Ectodermal cell (in vitro differentiated cells): ENCODE measurements around the gene GGT5. TPM values are rescaled to one million over a fixed set of nuclear protein-coding genes. Genes with fewer than 3 reads are reported as not detected.
"Not testable (repeated sequence)": the region's sequence is repeated elsewhere in the genome, so short reads cannot be mapped to it uniquely, and the experiment has no call there.

Experiments used
- H3K27ac ChIP-seq: 2 replicates; pipeline ENCODE4 v1.7.0; 2013; ENCODE audit warnings: mild to moderate bottlenecking, low read depth, low read length; ENCODE audit not compliant: insufficient read depth, poor library complexity, severe bottlenecking
- H3K27me3 ChIP-seq: 2 replicates; pipeline ENCODE4 v1.7.0; 2013; ENCODE audit warnings: mild to moderate bottlenecking, low read length; ENCODE audit not compliant: insufficient read depth, control insufficient read depth, poor library complexity, severe bottlenecking
- H3K36me3 ChIP-seq: one replicate; pipeline ENCODE4 v1.7.0; 2013; ENCODE audit warnings: low read length; ENCODE audit not compliant: control insufficient read depth, insufficient read depth
- H3K4me1 ChIP-seq: one replicate; pipeline ENCODE4 v1.7.0; 2013; ENCODE audit warnings: low read length; ENCODE audit not compliant: control insufficient read depth, insufficient read depth
- H3K4me3 ChIP-seq: 2 replicates; pipeline ENCODE4 v1.7.0; 2013; ENCODE audit warnings: low read depth, low read length, control low read depth; ENCODE audit not compliant: insufficient read depth
- H3K9me3 ChIP-seq: 2 replicates; pipeline ENCODE4 v1.7.0; 2013; ENCODE audit warnings: mild to moderate bottlenecking, low read length, moderate library complexity; ENCODE audit not compliant: control insufficient read depth
- WGBS, 2 experiments: methylation state at CpG; one replicate each; pipeline ENCODE4 v1.1.7; 2013; ENCODE audit warnings: missing lambda C conversion rate in 2 of 2; 5-methylcytosine and 5-hydroxymethylcytosine counted together
- polyA plus RNA-seq, 4 experiments: library from polyadenylated mRNA; stranded (reverse); fragments of 50-300 nt; gene quantifications; one replicate each; pipeline ENCODE4 v1.2.3, GENCODE V29; 2013

Gene GGT5, protein sequence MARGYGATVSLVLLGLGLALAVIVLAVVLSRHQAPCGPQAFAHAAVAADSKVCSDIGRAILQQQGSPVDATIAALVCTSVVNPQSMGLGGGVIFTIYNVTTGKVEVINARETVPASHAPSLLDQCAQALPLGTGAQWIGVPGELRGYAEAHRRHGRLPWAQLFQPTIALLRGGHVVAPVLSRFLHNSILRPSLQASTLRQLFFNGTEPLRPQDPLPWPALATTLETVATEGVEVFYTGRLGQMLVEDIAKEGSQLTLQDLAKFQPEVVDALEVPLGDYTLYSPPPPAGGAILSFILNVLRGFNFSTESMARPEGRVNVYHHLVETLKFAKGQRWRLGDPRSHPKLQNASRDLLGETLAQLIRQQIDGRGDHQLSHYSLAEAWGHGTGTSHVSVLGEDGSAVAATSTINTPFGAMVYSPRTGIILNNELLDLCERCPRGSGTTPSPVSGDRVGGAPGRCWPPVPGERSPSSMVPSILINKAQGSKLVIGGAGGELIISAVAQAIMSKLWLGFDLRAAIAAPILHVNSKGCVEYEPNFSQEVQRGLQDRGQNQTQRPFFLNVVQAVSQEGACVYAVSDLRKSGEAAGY
- polyA plus RNA-seq (2013, experiment 1 of 4) = 0.44 TPM
- 0.20 TPM for polyA plus RNA-seq (2013, experiment 2 of 4)
- 0.21 TPM for polyA plus RNA-seq (2013, experiment 3 of 4)
- 0.28 TPM for polyA plus RNA-seq (2013, experiment 4 of 4)

DNA sequence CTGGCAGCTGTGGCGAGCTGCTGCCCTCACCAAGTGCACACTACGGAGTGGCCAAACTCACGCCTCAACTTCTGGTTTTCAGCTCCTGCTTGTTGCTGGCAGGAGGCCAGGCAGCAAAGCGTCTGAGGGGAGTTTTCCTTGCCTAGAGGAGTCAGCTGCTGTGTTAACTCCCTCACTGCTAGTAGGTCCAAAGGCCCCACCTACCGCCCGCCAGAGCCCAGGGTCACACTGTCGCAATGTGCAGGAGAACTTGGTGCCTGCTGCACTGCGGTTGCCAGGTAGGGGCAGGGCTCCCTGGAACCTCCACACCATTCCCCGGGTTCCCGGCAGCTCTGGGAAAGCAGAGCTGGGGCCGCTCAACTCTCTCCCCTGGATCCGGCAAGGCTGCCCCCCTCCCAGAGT lies at the start of gene GGT5:
Gene GGT5 (minus strand): TSS at position 53 of the 402 bp plus-strand sequence. CDS start 357 bp downstream, outside the sequence.
- H3K27me3 ChIP-seq, H3K9me3 ChIP-seq, H3K36me3 ChIP-seq, H3K27ac ChIP-seq, H3K4me1 ChIP-seq, H3K4me3 ChIP-seq: not testable (repeated sequence)
- WGBS, 2 experiments = 74 to 80% methylated on average over 12 of the region's 12 CpGs

DNA sequence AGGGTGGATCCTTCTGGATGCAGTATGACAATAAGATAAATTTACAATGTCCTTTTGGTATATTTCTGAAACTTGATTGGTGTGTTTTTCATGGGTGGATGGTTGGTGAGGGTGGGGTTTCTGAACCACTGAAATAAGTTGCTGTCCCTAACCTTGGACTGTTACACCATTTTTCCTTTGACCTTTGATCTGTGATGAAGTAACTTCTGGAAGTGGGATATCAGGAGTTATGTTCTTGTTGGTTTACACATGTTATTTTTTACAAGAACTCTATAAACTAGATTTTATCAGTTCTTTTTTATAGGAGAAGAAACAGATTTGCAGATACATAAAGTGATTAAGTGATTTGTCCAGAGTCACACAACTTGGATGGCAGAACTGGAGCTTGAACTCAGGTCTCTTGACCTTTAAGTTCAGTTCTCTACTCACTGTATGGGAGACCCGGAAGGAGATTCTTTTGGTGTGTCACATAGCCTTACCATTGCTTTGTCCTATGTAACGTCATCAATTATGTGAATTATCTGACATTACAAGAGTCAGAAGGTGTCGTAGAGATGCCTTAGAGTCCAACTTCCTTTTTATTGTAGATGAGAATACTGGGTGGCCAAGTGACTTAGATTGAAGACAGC lies 47.4 kb upstream of the GGT5 start:
- H3K4me1 ChIP-seq, H3K4me3 ChIP-seq, H3K27me3 ChIP-seq, H3K27ac ChIP-seq, H3K9me3 ChIP-seq, H3K36me3 ChIP-seq: not testable (repeated sequence)
- WGBS, 2 experiments = no CpG with 5 or more reads among the region's 3 CpGs

- Histone ChIP-seq H3K36me3 (no peaks in the 10 kb centered on the region), H3K4me1 (peaks cover 8% of the 10 kb centered on the region), H3K27ac (no peak overlapping the region), H3K27me3 (no peaks in the 10 kb centered on the region), H3K9me3 (no peaks in the 10 kb centered on the region), H3K4me3 (no peak overlapping the region)
- WGBS, 2 experiments = 96 to 100% methylated on average over 3 of the region's 3 CpGs
These were observed 46.8 kb upstream of the GGT5 start for GRCh38 chr22:24291515-24292201.

GRCh38 chr22:24290459-24290858 lies 45.6 kb upstream of the GGT5 start:
- Histone ChIP-seq H3K4me3 (no peak overlapping the region), H3K4me1 (peaks cover 8% of the 10 kb centered on the region), H3K9me3 (no peaks in the 10 kb centered on the region), H3K27me3 (no peaks in the 10 kb centered on the region), H3K36me3 (no peaks in the 10 kb centered on the region), H3K27ac (no peak overlapping the region)

DNA sequence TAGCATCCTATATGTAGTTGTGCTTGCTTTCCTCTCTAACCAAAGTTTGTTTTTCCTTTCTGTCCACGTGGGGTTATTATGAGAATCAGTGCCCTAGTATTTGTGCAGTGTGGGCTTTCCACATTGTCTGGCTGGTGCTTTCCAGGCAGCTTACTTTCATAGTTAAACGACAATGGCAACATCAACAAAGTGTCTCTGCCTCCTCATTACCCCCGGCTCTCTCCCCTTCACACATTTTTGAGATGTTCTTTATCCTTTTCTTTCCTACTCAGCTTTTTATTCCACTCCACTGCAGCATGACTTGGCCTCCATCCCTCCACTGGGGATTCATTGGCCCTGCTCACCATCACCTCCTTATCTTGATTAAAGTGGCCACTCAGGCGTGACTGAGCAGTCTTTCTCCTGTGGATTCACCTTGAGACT lies 44.9 kb upstream of the GGT5 start:
- Histone ChIP-seq H3K27me3 (no peaks in the 10 kb centered on the region), H3K9me3 (no peaks in the 10 kb centered on the region), H3K4me1 (peaks cover 10% of the 10 kb centered on the region), H3K4me3 (no peak overlapping the region), H3K27ac (peak overlapping the region; percentile 60), H3K36me3 (no peaks in the 10 kb centered on the region)
- WGBS, 2 experiments = 81 to 82% methylated on average over 4 of the region's 4 CpGs

DNA sequence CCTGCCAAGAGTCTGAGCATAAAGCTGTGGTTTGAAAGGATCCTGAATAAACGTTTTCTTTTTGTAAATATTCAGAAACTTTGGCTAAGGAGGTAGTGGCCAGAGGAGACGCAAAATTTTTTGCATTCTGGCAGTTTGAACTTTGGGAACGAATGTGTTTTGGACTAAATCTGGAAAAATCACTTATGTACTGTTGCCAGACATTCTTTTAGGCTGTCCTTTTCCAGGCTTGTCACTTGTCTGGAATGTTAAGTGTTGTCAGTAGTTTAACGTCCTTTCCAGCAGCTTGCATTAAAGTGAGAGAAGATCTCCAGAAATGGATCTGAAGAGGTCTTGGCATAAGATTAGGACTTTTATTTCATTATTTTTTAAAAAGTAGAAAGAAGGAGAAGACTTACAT lies 44.2 kb upstream of the GGT5 start:
- Histone ChIP-seq H3K4me1 (peaks cover 13% of the 10 kb centered on the region), H3K27me3 (no peaks in the 10 kb centered on the region), H3K36me3 (no peaks in the 10 kb centered on the region), H3K9me3 (no peaks in the 10 kb centered on the region), H3K27ac (peak overlapping the region; percentile 23), H3K4me3 (no peak overlapping the region)
- WGBS, 2 experiments = 83 to 86% methylated on average over 4 of the region's 4 CpGs

DNA sequence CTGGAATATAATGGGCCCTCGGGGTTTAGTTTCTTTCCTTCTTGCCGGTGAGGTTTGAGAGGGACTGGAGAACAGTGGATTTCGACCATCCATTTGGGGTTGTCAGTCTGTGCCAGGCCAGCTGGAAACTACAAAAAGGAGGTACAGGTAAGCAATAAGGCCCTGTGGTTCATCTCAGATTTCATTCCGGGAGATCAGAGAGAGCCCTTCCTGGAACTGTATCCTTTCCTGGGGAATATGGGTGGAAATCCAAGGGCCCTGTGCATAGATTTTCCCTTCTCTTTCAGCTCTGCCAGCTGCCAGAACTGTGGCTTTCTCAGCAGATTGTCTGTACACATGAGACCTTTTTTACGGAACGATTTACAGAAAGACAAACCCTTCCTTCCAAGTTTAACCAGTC lies 42.9 kb upstream of the GGT5 start:
- H3K27ac ChIP-seq, H3K27me3 ChIP-seq, H3K36me3 ChIP-seq, H3K9me3 ChIP-seq, H3K4me3 ChIP-seq: not testable (repeated sequence)
- H3K4me1 ChIP-seq = peaks cover 13% of the 10 kb centered on the region
- 95 to 98% methylated on average over 5 to 6 of the region's 6 CpGs for WGBS, 2 experiments

- H3K27ac ChIP-seq, H3K9me3 ChIP-seq, H3K36me3 ChIP-seq, H3K4me3 ChIP-seq, H3K27me3 ChIP-seq: not testable (repeated sequence)
- 100% methylated on average over 1 of the region's 9 CpGs; no CpG with 5 or more reads in 1 of the 2 experiments for WGBS, 2 experiments
- H3K4me1 ChIP-seq = peaks cover 13% of the 10 kb centered on the region
These were observed 42.3 kb upstream of the GGT5 start for GRCh38 chr22:24287212-24287611.

DNA sequence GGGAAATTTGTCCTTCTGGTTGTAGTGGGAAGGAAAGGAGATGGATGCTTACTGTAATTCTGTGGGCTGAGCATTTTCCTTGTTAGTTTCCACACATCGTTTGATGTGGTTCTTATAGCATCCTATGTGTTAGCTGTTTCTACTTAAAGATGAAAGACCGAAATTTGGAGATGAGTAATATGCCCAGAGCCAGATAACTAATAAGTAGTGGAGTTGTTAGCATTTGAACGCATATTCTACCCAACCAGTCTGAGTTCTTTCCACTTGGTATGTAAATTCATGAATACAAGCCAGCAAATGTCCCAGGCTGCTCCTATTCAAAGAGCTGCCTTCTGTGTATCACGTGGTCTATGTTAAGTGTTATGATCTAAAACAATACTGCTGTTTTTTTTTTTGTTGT lies 40.4 kb upstream of the GGT5 start:
- no peaks in the 10 kb centered on the region for H3K27me3 ChIP-seq
- H3K36me3 ChIP-seq = no peaks in the 10 kb centered on the region
- H3K4me1 ChIP-seq = peaks cover 13% of the 10 kb centered on the region
- 67 to 71% methylated on average over 4 of the region's 4 CpGs for WGBS, 2 experiments
- no peak overlapping the region for H3K4me3 ChIP-seq
- no peak overlapping the region for H3K27ac ChIP-seq
- H3K9me3 ChIP-seq = no peaks in the 10 kb centered on the region

DNA sequence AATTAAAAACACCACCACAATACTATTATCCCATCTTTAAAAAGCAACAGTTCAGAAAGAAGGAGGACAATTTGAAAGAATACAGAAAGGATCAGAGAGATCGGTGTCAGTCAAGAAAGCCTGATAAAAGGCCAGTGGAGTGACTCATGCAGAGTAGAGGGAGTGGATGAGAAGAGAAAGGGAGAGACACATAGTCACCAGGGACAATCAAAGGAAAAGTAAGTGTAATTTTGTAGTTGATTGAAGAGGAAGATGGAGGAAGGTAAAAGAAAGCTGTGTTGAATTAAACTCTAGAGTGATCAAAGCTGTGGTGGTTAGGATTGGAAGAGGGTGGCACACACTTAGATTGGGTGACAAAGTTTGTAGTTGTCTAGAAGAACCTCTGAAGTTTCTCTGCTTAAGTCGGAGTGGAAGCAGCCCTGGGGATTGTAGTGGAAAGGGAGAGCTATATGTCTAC lies 39.9 kb upstream of the GGT5 start:
- Histone ChIP-seq H3K4me3 (no peak overlapping the region), H3K27me3 (no peaks in the 10 kb centered on the region), H3K4me1 (peaks cover 13% of the 10 kb centered on the region), H3K36me3 (no peaks in the 10 kb centered on the region), H3K9me3 (no peaks in the 10 kb centered on the region), H3K27ac (peak overlapping the region; percentile 26)
- 71% methylated on average over 2 of the region's 2 CpGs for WGBS, 2 experiments
